ENCODE measurements around the gene RAD51B. TPM values are rescaled to one million over a fixed set of nuclear protein-coding genes. Genes with fewer than 3 reads are reported as not detected.

Gene RAD51B
- total and polyA plus RNA-seq, 2 of the 13 experiments (the other 11 are each of a cell fraction or from before 2014, with no cell fraction given) = 7.0 to 9.5 TPM

GRCh38 chr14:67879026-67879425, 59.4 kb downstream of the RAD51B start (continued):
- TF ChIP-seq SP1 (IDR thresholded peaks at IDR 0.05) = no peak
- TF ChIP-seq SP1 (CRISPR knock-in tag; IDR thresholded peaks at IDR 0.05) = no peak
- no peak for TF ChIP-seq PCBP2 (optimal IDR thresholded peaks at IDR 0.05; ENCODE audit: low read depth, low read length, poor library complexity, severe bottlenecking)
- no peak for TF ChIP-seq SRY (CRISPR knock-in tag; IDR thresholded peaks at IDR 0.05)

- H2AFZ ChIP-seq (ENCODE audit: low read length) = no peak overlapping the region
- in situ Hi-C loops (cut with HindIII; ENCODE audit: extremely low pct_ligation_motif_present, low pct_unique_long_range_greater_than_20kb) (no loop called here), intact Hi-C loops (cut with micrococcal nuclease; ENCODE audit: unreplicated experiment) (no loop called here)
- FAIRE-seq (no peak), DNase-seq (ENCODE audit: low spot score) (no peak), ATAC-seq (no peak)
- ChIA-PET POLR2A (no interaction called here), CTCF (ENCODE audit: low intra/inter-chr PET ratio, low total read pairs) (no interaction called here)
- no peak overlapping the region for H3K4me2 ChIP-seq (ENCODE audit: low read depth, low read length)
- H4K20me1 ChIP-seq (ENCODE audit: insufficient read depth, low read length) = no peaks in the 10 kb centered on the region
- H3K36me3 ChIP-seq (replicated peaks in 1 of 2; ENCODE audit: control insufficient read depth in 1 of 2, insufficient read depth in 2 of 2, low read length in 2 of 2) = no peaks in the 10 kb centered on the region
- WGBS (ENCODE audit: low lambda C conversion rate) = 93% methylated on average over 2 of the region's 2 CpGs
- TF ChIP-seq TRIM22 (IDR thresholded peaks at IDR 0.05) = no peak
- TF ChIP-seq ZSCAN25 (CRISPR knock-in tag; IDR thresholded peaks at IDR 0.05) = no peak
- TF ChIP-seq ZNF484 (CRISPR knock-in tag; IDR thresholded peaks at IDR 0.05; ENCODE audit: borderline replicate concordance, low read depth) = no peak
- TF ChIP-seq HIVEP1 (CRISPR knock-in tag; IDR thresholded peaks at IDR 0.05) = no peak
- TF ChIP-seq ZNF260 (CRISPR knock-in tag; IDR thresholded peaks at IDR 0.05; ENCODE audit: borderline replicate concordance, low read depth) = no peak
- no TSS peak for BruUV-seq (replicated peaks)
- no peaks in the 10 kb centered on the region for H3K9me3 ChIP-seq (ENCODE audit: low read length)
- no peaks in the 10 kb centered on the region for H3K79me2 ChIP-seq (ENCODE audit: insufficient read depth, low read length)
- H3K9ac ChIP-seq (ENCODE audit: insufficient read depth, low read depth, low read length) = no peak overlapping the region
- H3K4me3 ChIP-seq (replicated peaks in 1 of 3; ENCODE audit: insufficient read depth in 1 of 3, low read depth in 2 of 3, low read length in 3 of 3) = no peak overlapping the region
- no peak overlapping the region for H3K27ac ChIP-seq (ENCODE audit: extremely low read length, insufficient read depth, low read length)
- H3K27me3 ChIP-seq (ENCODE audit: control insufficient read depth in 1 of 2, insufficient read depth in 2 of 2, low read length in 2 of 2) = no peaks in the 10 kb centered on the region
- no peaks in the 10 kb centered on the region for H3K4me1 ChIP-seq (ENCODE audit: insufficient read depth, low read length)
These were observed 61.6 kb downstream of the RAD51B start for GRCh38 chr14:67881225-67881624.

Measured in HepG2 (cell line).